ENCODE results near the gene AOPEP. TPM values are rescaled to one million over a fixed set of nuclear protein-coding genes. Genes with fewer than 3 reads are reported as not detected.

The AOPEP gene
- total and polyA plus RNA-seq, 9 of the 15 experiments (the other 6 are each of a cell fraction or from before 2014, with no cell fraction given): 4.5 to 19.3 (median 13.5) TPM

DNA sequence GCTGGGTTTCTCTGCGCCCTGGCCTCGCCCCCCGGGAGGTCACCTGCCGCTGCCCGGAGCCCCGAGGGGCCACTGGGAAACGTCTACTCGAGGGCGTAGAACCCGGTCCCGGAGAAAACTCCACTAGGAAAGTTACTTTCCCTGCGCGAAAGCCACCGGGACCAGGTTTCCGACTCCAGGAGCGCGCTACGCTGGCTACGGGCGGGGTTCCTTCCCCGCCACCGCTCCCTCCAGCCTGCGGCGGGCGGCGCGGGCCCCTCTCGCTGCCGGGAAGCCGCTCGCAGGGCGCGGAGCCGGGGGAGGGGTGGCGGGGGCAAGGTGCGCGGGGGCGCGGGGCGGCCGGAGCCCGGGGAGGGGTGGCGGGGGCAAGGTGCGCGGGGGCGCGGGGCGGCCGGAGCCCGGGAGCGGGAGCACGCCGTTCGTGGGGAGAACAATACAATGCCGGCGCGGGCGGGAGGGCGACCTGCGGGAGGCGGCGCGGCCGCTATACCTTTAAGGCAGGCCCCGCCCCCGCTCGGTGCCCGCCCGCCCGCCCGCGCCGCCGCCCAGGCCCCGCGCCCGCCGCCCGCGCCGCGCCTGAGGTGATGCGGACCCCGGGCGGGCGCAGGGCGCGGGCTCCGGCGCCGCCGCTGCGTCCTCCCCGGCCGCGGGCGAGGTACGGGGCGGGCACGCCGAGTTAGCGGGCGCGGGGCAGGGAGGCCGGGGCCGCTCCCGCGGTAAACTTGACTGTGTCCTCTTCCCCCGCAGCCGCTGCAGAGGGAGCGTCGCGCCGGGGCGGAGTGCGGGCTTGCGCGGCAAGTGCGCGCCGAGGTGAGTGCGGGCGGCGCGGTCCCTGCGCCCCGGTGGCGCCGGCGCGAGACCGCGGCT is 278.1 kb downstream of the AOPEP start (continued):
- no peak for TF ChIP-seq IFI16 (CRISPR knock-in tag; IDR thresholded peaks at IDR 0.05)
- 0 out of 2 replicates have a peak, but pooled peaks have one; percentile 61 for TF ChIP-seq L3MBTL2 (IDR thresholded peaks at IDR 0.05)
- peak; percentile 32; the same call in 1 of the 2 replicates for TF ChIP-seq RBFOX2 (IDR thresholded peaks at IDR 0.05; ENCODE audit: low read depth, low read length)
- TF ChIP-seq, protein P1, sequence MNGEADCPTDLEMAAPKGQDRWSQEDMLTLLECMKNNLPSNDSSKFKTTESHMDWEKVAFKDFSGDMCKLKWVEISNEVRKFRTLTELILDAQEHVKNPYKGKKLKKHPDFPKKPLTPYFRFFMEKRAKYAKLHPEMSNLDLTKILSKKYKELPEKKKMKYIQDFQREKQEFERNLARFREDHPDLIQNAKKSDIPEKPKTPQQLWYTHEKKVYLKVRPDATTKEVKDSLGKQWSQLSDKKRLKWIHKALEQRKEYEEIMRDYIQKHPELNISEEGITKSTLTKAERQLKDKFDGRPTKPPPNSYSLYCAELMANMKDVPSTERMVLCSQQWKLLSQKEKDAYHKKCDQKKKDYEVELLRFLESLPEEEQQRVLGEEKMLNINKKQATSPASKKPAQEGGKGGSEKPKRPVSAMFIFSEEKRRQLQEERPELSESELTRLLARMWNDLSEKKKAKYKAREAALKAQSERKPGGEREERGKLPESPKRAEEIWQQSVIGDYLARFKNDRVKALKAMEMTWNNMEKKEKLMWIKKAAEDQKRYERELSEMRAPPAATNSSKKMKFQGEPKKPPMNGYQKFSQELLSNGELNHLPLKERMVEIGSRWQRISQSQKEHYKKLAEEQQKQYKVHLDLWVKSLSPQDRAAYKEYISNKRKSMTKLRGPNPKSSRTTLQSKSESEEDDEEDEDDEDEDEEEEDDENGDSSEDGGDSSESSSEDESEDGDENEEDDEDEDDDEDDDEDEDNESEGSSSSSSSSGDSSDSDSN (IDR thresholded peaks at IDR 0.05; ENCODE audit: borderline replicate concordance in 1 of 2, low read depth in 2 of 2, low read length in 2 of 2): peak; percentile 31 to 62; a peak in 1 of 4 replicates
- no peak for TF ChIP-seq PHB2 (IDR thresholded peaks at IDR 0.05; ENCODE audit: low read depth)
- peak; percentile 35 for TF ChIP-seq HMGN3 (IDR thresholded peaks at IDR 0.05; ENCODE audit: borderline replicate concordance, extremely low read depth, insufficient read length, low read depth, low read length)
- TF ChIP-seq, protein P2, sequence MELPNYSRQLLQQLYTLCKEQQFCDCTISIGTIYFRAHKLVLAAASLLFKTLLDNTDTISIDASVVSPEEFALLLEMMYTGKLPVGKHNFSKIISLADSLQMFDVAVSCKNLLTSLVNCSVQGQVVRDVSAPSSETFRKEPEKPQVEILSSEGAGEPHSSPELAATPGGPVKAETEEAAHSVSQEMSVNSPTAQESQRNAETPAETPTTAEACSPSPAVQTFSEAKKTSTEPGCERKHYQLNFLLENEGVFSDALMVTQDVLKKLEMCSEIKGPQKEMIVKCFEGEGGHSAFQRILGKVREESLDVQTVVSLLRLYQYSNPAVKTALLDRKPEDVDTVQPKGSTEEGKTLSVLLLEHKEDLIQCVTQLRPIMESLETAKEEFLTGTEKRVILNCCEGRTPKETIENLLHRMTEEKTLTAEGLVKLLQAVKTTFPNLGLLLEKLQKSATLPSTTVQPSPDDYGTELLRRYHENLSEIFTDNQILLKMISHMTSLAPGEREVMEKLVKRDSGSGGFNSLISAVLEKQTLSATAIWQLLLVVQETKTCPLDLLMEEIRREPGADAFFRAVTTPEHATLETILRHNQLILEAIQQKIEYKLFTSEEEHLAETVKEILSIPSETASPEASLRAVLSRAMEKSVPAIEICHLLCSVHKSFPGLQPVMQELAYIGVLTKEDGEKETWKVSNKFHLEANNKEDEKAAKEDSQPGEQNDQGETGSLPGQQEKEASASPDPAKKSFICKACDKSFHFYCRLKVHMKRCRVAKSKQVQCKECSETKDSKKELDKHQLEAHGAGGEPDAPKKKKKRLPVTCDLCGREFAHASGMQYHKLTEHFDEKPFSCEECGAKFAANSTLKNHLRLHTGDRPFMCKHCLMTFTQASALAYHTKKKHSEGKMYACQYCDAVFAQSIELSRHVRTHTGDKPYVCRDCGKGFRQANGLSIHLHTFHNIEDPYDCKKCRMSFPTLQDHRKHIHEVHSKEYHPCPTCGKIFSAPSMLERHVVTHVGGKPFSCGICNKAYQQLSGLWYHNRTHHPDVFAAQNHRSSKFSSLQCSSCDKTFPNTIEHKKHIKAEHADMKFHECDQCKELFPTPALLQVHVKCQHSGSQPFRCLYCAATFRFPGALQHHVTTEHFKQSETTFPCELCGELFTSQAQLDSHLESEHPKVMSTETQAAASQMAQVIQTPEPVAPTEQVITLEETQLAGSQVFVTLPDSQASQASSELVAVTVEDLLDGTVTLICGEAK (IDR thresholded peaks at IDR 0.05): no peak
- TF ChIP-seq, protein P2 (CRISPR knock-in tag; IDR thresholded peaks at IDR 0.05): no peak
- TF ChIP-seq ZKSCAN3 (CRISPR knock-in tag; IDR thresholded peaks at IDR 0.05): no peak
- TF ChIP-seq, protein P3, sequence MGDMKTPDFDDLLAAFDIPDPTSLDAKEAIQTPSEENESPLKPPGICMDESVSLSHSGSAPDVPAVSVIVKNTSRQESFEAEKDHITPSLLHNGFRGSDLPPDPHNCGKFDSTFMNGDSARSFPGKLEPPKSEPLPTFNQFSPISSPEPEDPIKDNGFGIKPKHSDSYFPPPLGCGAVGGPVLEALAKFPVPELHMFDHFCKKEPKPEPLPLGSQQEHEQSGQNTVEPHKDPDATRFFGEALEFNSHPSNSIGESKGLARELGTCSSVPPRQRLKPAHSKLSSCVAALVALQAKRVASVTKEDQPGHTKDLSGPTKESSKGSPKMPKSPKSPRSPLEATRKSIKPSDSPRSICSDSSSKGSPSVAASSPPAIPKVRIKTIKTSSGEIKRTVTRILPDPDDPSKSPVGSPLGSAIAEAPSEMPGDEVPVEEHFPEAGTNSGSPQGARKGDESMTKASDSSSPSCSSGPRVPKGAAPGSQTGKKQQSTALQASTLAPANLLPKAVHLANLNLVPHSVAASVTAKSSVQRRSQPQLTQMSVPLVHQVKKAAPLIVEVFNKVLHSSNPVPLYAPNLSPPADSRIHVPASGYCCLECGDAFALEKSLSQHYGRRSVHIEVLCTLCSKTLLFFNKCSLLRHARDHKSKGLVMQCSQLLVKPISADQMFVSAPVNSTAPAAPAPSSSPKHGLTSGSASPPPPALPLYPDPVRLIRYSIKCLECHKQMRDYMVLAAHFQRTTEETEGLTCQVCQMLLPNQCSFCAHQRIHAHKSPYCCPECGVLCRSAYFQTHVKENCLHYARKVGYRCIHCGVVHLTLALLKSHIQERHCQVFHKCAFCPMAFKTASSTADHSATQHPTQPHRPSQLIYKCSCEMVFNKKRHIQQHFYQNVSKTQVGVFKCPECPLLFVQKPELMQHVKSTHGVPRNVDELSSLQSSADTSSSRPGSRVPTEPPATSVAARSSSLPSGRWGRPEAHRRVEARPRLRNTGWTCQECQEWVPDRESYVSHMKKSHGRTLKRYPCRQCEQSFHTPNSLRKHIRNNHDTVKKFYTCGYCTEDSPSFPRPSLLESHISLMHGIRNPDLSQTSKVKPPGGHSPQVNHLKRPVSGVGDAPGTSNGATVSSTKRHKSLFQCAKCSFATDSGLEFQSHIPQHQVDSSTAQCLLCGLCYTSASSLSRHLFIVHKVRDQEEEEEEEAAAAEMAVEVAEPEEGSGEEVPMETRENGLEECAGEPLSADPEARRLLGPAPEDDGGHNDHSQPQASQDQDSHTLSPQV (IDR thresholded peaks at IDR 0.05): peak; percentile 16; the same call in 1 of the 2 replicates
- TF ChIP-seq COPS2 (conservative IDR thresholded peaks at IDR 0.05): no peak

All from K562 (cell line).